IMR-90 (cell line): ENCODE results near the gene PPP1R1A.

Source experiments
- CTCF ChIP-seq: conservative IDR thresholded peaks from 2 replicates; pipeline ENCODE4 v1.5.1; 2012; ENCODE audit warnings: mild to moderate bottlenecking, low read depth, low read length, improper control_type of control experiment
- NFE2L2 ChIP-seq: fragments of 150-350 bp; IDR thresholded peaks from 2 replicates; pipeline ENCODE4 v1.6.1; 2016; ENCODE audit warnings: low read depth, mild to moderate bottlenecking, low read length
- RAD21 ChIP-seq: IDR thresholded peaks from 2 replicates; pipeline ENCODE4 v1.6.1; 2012; ENCODE audit warnings: low read length, improper control_type of control experiment

- TF ChIP-seq CTCF (no peak), RAD21 (no peak), NFE2L2 (no peak)
These were observed 41.5 kb upstream of the PPP1R1A start for GRCh38 chr12:54629925-54630324.
